Measurements from ENCODE around the gene SPAG6.

SPAG6 gene

GRCh38 chr10:22415072-22415471 is 69.8 kb downstream of the SPAG6 start (continued):
- no peak for TF ChIP-seq ZNF155 (tag by site-specific recombination; IDR thresholded peaks at IDR 0.05)
- no peak for TF ChIP-seq ZNF274 (IDR thresholded peaks at IDR 0.05; ENCODE audit: low read length)
- no peak for TF ChIP-seq ZNF274 (tag by site-specific recombination; IDR thresholded peaks at IDR 0.05; ENCODE audit: borderline replicate concordance)
- no peak for TF ChIP-seq GLIS2 (tag by site-specific recombination; IDR thresholded peaks at IDR 0.05)
- TF ChIP-seq ZFP37 (tag by site-specific recombination; IDR thresholded peaks at IDR 0.05): no peak
- no peak for TF ChIP-seq GLIS1 (tag by site-specific recombination; IDR thresholded peaks at IDR 0.05)
- no peak for TF ChIP-seq ZNF658 (tag by site-specific recombination; IDR thresholded peaks at IDR 0.05)
- TF ChIP-seq GLI2 (tag by site-specific recombination; IDR thresholded peaks at IDR 0.05; ENCODE audit: borderline replicate concordance, low read depth): no peak

GRCh38 chr10:22417736-22418268 is 72.5 kb downstream of the SPAG6 start:
- CTCF ChIA-PET: interaction anchor here (0.6 to 0.7 kb wide), 3 partner anchors 37 to 463 kb away, joined by 3 read pairs; no protein-coding TSS in a partner anchor
- H3K4me1 ChIP-seq (ENCODE audit: control insufficient read depth, insufficient read depth, low read length): no peaks in the 10 kb centered on the region
- TF ChIP-seq KLF8 (tag by site-specific recombination; IDR thresholded peaks at IDR 0.05): no peak
- no peak for TF ChIP-seq ZNF155 (tag by site-specific recombination; IDR thresholded peaks at IDR 0.05)
- 0 out of 2 replicates have a peak, but pooled peaks have one; percentile 8 for TF ChIP-seq PRDM6 (tag by site-specific recombination; IDR thresholded peaks at IDR 0.05)
- TF ChIP-seq SCRT2 (tag by site-specific recombination; IDR thresholded peaks at IDR 0.05): peak; percentile 90
- TF ChIP-seq ATF2 (tag by site-specific recombination; IDR thresholded peaks at IDR 0.05; ENCODE audit: low read depth): peak; percentile 50; the same call in 1 of the 2 replicates
- no peak for TF ChIP-seq ZNF530 (tag by site-specific recombination; IDR thresholded peaks at IDR 0.05; ENCODE audit: low read depth)
- peak; percentile 78 for TF ChIP-seq ZNF362 (tag by site-specific recombination; IDR thresholded peaks at IDR 0.05)
- peak; percentile 90 for TF ChIP-seq SCRT1 (tag by site-specific recombination; IDR thresholded peaks at IDR 0.05; ENCODE audit: borderline replicate concordance)
- no peak for TF ChIP-seq ZNF114 (tag by site-specific recombination; IDR thresholded peaks at IDR 0.05)
- no peak for TF ChIP-seq ZFP69B (tag by site-specific recombination; IDR thresholded peaks at IDR 0.05)

GRCh38 chr10:22420787-22421517 is 75.7 kb downstream of the SPAG6 start:
- H3K27ac ChIP-seq (ENCODE audit: extremely low read depth, low read depth, low read length): no peak overlapping the region
- H3K36me3 ChIP-seq (ENCODE audit: control insufficient read depth in 2 of 2, insufficient read depth in 1 of 2, low read length in 2 of 2): no peaks in the 10 kb centered on the region
- CTCF ChIA-PET: interaction anchor here (0.6 kb wide), 1 partner anchor 104 kb away, joined by 3 read pairs; no protein-coding TSS in a partner anchor
- no peaks in the 10 kb centered on the region for H3K9me3 ChIP-seq (ENCODE audit: control insufficient read depth, insufficient read depth, low read depth, low read length)
- no peaks in the 10 kb centered on the region for H3K4me1 ChIP-seq (ENCODE audit: control insufficient read depth, insufficient read depth, low read length)
- H3K4me3 ChIP-seq (ENCODE audit: low read depth, low read length): no peak overlapping the region
- POLR2A ChIA-PET: no interaction called here
- TF ChIP-seq ZSCAN23 (tag by site-specific recombination; IDR thresholded peaks at IDR 0.05): no peak
- TF ChIP-seq KLF16 (tag by site-specific recombination; IDR thresholded peaks at IDR 0.05): no peak
- TF ChIP-seq ZNF274 (IDR thresholded peaks at IDR 0.05; ENCODE audit: low read length): no peak
- TF ChIP-seq ZNF274 (tag by site-specific recombination; IDR thresholded peaks at IDR 0.05; ENCODE audit: borderline replicate concordance): no peak
- no peak for TF ChIP-seq ZNF837 (tag by site-specific recombination; IDR thresholded peaks at IDR 0.05)
- no peak for TF ChIP-seq PATZ1 (tag by site-specific recombination; IDR thresholded peaks at IDR 0.05)
- no peak for TF ChIP-seq ZNF280C (tag by site-specific recombination; IDR thresholded peaks at IDR 0.05)
- TF ChIP-seq ZNF211 (tag by site-specific recombination; IDR thresholded peaks at IDR 0.05; ENCODE audit: low read depth): no peak

More at GRCh38 chr10:22417736-22418268, 72.5 kb downstream of the SPAG6 start:
- no peak overlapping the region for H3K4me3 ChIP-seq (ENCODE audit: low read depth, low read length)
- H3K36me3 ChIP-seq (ENCODE audit: control insufficient read depth in 2 of 2, insufficient read depth in 1 of 2, low read length in 2 of 2): no peaks in the 10 kb centered on the region
- POLR2A ChIA-PET: no interaction called here
- no peak overlapping the region for H3K27ac ChIP-seq (ENCODE audit: extremely low read depth, low read depth, low read length)
- H3K9me3 ChIP-seq (ENCODE audit: control insufficient read depth, insufficient read depth, low read depth, low read length): no peaks in the 10 kb centered on the region

Data from HEK293 (cell line).